Esophagus mucosa (tissue), 1 donor: ENCODE data around the gene IFFO2. TPM values are rescaled to one million over a fixed set of nuclear protein-coding genes. Genes with fewer than 3 reads are reported as not detected.

Source experiments
- total RNA-seq: library from RNA; stranded (reverse); gene quantifications from one replicate; pipeline ENCODE4 v1.2.4, GENCODE V29; 2023
- donor health status: DM: yes; HTN: yes; CAD: no.

IFFO2 gene
- total RNA-seq, 1 donor from 2014 or later, result 70.2 TPM

Other genes starting within 250 kb of the IFFO2 start
- gene TAS1R2, start 97.0 kb downstream of the IFFO2 start, total RNA-seq, result not detected
- 54.8 TPM for gene ALDH4A1, start 54.1 kb downstream of the IFFO2 start, total RNA-seq